ENCODE data around the gene KCNAB1.

The KCNAB1 gene

DNA sequence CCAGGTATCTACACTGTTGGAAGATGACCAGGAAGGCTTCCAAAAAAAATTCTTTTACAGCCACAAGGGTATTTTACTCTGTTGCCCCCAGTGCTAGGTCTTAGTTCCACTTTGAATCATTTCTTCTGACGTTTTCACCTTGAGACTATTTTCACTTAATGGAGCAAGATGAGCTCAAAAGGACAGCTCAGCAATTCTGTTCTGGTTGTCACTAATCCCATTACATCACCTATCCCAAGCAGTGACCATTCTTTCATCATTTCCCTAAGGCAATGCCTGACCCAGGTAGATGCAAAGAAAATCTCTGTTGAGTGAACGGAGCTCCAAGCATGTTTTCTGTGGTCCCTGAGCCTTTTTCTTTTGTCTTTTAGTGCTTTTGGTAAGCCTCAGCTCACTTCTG lies 210.0 kb downstream of the KCNAB1 start:
- no peak for DNase-seq (ENCODE audit: low read depth)
- TF ChIP-seq, protein P1, sequence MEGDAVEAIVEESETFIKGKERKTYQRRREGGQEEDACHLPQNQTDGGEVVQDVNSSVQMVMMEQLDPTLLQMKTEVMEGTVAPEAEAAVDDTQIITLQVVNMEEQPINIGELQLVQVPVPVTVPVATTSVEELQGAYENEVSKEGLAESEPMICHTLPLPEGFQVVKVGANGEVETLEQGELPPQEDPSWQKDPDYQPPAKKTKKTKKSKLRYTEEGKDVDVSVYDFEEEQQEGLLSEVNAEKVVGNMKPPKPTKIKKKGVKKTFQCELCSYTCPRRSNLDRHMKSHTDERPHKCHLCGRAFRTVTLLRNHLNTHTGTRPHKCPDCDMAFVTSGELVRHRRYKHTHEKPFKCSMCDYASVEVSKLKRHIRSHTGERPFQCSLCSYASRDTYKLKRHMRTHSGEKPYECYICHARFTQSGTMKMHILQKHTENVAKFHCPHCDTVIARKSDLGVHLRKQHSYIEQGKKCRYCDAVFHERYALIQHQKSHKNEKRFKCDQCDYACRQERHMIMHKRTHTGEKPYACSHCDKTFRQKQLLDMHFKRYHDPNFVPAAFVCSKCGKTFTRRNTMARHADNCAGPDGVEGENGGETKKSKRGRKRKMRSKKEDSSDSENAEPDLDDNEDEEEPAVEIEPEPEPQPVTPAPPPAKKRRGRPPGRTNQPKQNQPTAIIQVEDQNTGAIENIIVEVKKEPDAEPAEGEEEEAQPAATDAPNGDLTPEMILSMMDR (IDR thresholded peaks at IDR 0.05; ENCODE audit: low read length, missing control alignments), result no peak
- no peak overlapping the region for H3K4me3 ChIP-seq (replicated peaks; ENCODE audit: low read depth, low read length)

DNA sequence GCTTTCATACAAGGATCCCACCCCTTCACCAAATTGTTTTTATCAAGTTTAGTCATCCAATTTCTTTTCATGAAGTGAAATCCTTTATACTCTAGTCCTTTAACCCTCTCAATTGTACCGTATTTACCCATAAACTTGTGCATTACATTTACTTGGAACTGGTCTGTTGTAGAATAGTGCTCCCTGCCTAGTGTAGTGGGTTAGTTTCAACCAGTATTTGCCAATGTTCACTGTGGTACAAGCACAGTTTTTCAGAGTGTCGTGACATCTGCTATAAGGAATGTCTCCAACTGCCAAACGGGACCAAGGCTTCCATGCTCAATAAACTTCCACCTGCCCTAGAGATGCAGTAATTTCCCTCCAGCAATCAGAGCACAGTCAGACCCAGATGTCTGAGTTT lies 211.9 kb downstream of the KCNAB1 start:
- TF ChIP-seq, protein P1 (IDR thresholded peaks at IDR 0.05; ENCODE audit: low read length, missing control alignments), result no peak
- DNase-seq (ENCODE audit: low read depth), result no peak
- no peak overlapping the region for H3K4me3 ChIP-seq (replicated peaks; ENCODE audit: low read depth, low read length)

DNA sequence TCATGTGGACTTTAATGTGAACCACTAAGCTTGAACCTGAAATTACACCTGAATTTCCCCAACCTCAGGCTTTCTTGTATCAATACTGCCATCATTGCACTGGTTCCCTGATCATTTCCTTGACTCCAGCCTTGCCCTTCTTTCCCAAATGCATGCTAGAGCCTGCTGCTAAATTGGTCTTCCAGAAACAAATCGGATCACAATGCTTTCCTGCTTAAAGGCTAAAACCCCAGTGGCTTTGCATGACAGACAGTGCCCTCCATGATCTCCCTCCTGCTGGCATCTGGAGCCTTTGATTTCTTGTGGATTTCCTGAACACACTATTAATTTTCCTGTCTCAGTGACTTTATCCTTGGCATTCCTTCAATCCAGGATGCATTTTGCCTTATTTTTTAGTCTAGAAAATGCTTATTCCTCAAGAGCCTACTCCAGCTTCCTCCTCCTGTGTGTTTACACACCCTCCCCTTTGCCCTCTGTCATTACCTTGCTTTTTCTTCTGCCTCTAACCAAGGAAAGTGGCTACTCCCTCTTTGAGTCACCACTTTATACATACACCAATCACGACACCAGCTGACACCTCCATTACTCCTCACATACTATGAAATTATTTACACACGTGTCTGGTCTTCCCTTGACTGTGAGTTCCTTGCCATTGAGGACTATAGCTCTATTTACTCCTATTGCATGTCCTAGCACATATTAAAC lies 214.6 kb downstream of the KCNAB1 start:
- H3K4me3 ChIP-seq (replicated peaks; ENCODE audit: low read depth, low read length), result no peak overlapping the region
- TF ChIP-seq, protein P1 (IDR thresholded peaks at IDR 0.05; ENCODE audit: low read length, missing control alignments), result no peak
- DNase-seq (ENCODE audit: low read depth), result no peak

DNA sequence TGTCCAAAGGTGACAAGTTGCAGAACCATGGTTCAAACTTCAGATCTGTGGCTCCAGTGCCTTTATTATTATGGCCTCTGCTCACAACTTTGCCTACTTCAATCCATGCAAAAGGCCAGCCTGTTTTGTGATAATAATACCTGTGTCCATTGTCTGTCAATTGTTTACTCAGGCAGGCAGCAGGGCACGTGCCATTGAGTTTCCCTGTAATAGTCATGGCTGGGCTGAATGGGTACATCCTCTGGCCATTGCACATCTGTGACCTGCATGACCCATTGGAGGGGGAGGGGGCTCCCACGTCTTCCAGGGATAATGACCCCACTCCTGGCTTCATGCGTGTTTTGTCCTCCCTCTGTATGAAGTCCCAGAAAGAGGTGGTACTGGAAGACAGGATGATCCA lies 219.1 kb downstream of the KCNAB1 start:
- no peak overlapping the region for H3K4me3 ChIP-seq (replicated peaks; ENCODE audit: low read depth, low read length)
- no peak for DNase-seq (ENCODE audit: low read depth)
- TF ChIP-seq, protein P1 (IDR thresholded peaks at IDR 0.05; ENCODE audit: low read length, missing control alignments), result no peak

DNA sequence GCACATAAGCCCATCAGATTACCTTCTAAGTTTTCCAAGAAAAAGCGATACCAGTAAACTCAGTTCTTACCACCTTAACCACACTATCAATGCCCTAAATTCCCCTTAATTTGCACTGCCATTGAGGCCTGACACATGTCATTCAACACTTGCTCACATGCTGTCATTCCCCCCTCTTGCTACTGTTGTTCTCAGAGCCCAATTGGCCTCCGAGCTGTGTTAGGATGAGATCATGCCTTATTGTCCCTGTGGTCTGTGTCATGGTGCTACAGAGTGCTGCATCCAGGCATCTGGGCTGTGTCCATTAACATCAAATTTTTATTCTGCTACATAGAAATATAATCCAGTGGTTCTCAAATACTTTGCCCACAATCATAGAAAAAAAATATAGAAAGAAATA lies 221.0 kb downstream of the KCNAB1 start:
- H3K4me3 ChIP-seq (replicated peaks; ENCODE audit: low read depth, low read length), result no peak overlapping the region
- TF ChIP-seq, protein P1 (IDR thresholded peaks at IDR 0.05; ENCODE audit: low read length, missing control alignments), result no peak

DNA sequence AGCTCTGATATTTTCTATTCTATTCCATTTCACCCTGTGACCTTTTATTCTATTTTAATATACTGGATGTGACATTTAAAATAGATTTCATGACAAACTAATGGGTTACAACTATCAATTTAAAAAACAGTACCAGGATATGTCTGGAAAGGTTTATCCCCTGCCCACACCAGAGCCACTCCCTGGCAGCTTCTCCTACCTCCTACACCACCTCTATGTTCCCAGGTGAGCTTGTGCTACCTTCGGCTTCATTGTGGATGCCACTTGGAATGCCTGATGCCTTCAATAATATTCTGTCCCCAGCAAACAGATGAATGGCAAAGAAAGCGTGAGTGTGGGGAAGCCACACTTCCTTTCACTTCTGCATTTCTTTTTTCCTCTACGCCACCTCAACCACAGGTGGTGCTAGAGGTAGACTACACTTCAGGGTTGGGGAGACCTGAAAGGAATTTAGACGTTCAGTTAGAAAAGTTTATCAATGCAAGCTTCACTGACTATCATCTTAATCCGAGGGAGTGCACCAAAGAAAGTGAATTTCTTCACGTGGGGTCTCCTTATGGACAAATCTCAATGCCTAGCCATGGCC lies 221.5 kb downstream of the KCNAB1 start:
- TF ChIP-seq, protein P1 (IDR thresholded peaks at IDR 0.05; ENCODE audit: low read length, missing control alignments), result no peak
- DNase-seq (ENCODE audit: low read depth), result no peak
- H3K4me3 ChIP-seq (replicated peaks; ENCODE audit: low read depth, low read length), result no peak overlapping the region

More for the DNA sequence above, 221.0 kb downstream of the KCNAB1 start:
- DNase-seq (ENCODE audit: low read depth), result no peak

DNA sequence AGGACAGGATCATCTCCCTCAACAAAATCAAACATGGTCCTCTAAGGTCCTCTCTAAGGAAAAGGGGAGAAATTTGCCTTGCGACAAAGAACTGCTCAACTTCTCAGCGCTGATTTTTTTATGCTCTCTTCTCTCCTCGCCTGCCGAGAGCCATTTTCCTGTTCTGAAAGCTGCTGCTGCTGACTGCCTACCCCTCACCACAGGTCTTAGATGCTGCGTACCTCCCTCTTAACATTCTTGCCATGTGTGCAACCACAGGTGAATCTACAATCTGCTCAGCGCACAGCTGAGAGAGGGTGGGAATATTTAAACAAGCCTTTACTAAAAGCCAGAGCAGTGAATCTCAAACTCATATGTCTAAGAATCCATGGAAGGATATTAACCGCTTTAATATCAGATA lies 223.8 kb downstream of the KCNAB1 start:
- DNase-seq (ENCODE audit: low read depth), result no peak
- TF ChIP-seq, protein P1 (IDR thresholded peaks at IDR 0.05; ENCODE audit: low read length, missing control alignments), result no peak
- no peak overlapping the region for H3K4me3 ChIP-seq (replicated peaks; ENCODE audit: low read depth, low read length)
